CD4-positive, alpha-beta memory T cell (primary cell): ENCODE results near the gene BSCL2. TPM values are rescaled to one million over a fixed set of nuclear protein-coding genes. Genes with fewer than 3 reads are reported as not detected.
A peak's percentile ranks its signal among the peaks of the same experiment; 100 is the strongest.

Experiments
- CTCF ChIA-PET: fragments of 350-600 bp; sonication (Branson Sonifier 250); formaldehyde crosslinking; loops from one replicate; lab custom pipeline; 2021; ENCODE audit warnings: inconsistent platforms; ENCODE audit not compliant: partially characterized antibody; lab: Charles Lee
- POLR2A ChIA-PET: fragments of 350-600 bp; sonication (Branson Sonifier 250); formaldehyde crosslinking; loops from one replicate; lab custom pipeline; 2021; ENCODE audit not compliant: partially characterized antibody; lab: Charles Lee
- DNase-seq, 5 donors: peaks; one replicate each; pipeline versions ENCODE4 v3.0.0 to v3.0.0-alpha.2; 2020 to 2022; ENCODE audit warnings: mixed read lengths in 1 of 5
- H3K27ac ChIP-seq: one replicate; pipeline ENCODE4 v1.7.0; 2013; ENCODE audit warnings: low read depth, low read length
- H3K27me3 ChIP-seq: 2 replicates; pipeline ENCODE4 v1.7.0; 2013; ENCODE audit warnings: mild to moderate bottlenecking, low read length, moderate library complexity; ENCODE audit not compliant: insufficient read depth
- H3K36me3 ChIP-seq: 2 replicates; pipeline ENCODE4 v1.7.0; 2013; ENCODE audit warnings: mild to moderate bottlenecking, low read length, moderate library complexity; ENCODE audit not compliant: insufficient read depth
- H3K4me1 ChIP-seq: 2 replicates; pipeline ENCODE4 v1.7.0; 2013; ENCODE audit warnings: mild to moderate bottlenecking, low read length, moderate library complexity; ENCODE audit not compliant: insufficient read depth
- H3K4me3 ChIP-seq, 2 donors: one replicate each; pipeline ENCODE4 v1.7.0; 2013; ENCODE audit warnings: low read length in 2 of 2, mild to moderate bottlenecking in 1 of 2
- H3K9me3 ChIP-seq, 2 donors: one replicate each; pipeline ENCODE4 v1.7.0; 2013; ENCODE audit warnings: low read length in 2 of 2, control low read depth in 1 of 2; ENCODE audit not compliant: control insufficient read depth in 1 of 2
- H3K27ac Mint-ChIP-seq, 7 donors: one replicate each; pipeline ENCODE4 v1.8.0; 2020 to 2021; ENCODE audit warnings: mixed read lengths in 7 of 7, mild to moderate bottlenecking in 6 of 7, inconsistent platforms in 3 of 7, moderate library complexity in 3 of 7
- H3K27me3 Mint-ChIP-seq, 2 donors: one replicate each; pipeline ENCODE4 v1.8.0; 2020 to 2021; ENCODE audit warnings: mixed read lengths in 2 of 2
- H3K36me3 Mint-ChIP-seq, 2 donors: one replicate each; pipeline ENCODE4 v1.8.0; 2020 to 2021; ENCODE audit warnings: mixed read lengths in 2 of 2, inconsistent platforms in 1 of 2, mild to moderate bottlenecking in 1 of 2
- H3K4me1 Mint-ChIP-seq, 4 donors: one replicate each; pipeline ENCODE4 v1.8.0; 2020 to 2021; ENCODE audit warnings: mixed read lengths in 4 of 4, mild to moderate bottlenecking in 1 of 4
- H3K4me3 Mint-ChIP-seq, 8 donors: one replicate each; pipeline ENCODE4 v1.8.0; 2020 to 2021; ENCODE audit warnings: mixed read lengths in 8 of 8, mild to moderate bottlenecking in 7 of 8, moderate library complexity in 6 of 8, inconsistent platforms in 3 of 8
- H3K9me3 Mint-ChIP-seq, 8 donors: one replicate each; pipeline ENCODE4 v1.8.0; 2020 to 2021; ENCODE audit warnings: mixed read lengths in 8 of 8, mild to moderate bottlenecking in 5 of 8, inconsistent platforms in 3 of 8, moderate library complexity in 1 of 8
- intact Hi-C: fragments of 100-400 bp; cut with micrococcal nuclease; formaldehyde crosslinking; loops from one replicate; pipeline ENCODE4 v1.15.1; 2023
- polyA plus RNA-seq, 2 donors: library from polyadenylated mRNA; unstranded; fragments of 300-500 nt; fragmentation: Illumina TruSeq; gene quantifications; one replicate each; pipeline ENCODE4 v1.2.3, GENCODE V29; 2021
- total RNA-seq, 2 experiments: library from RNA; stranded (reverse); gene quantifications; one replicate each; pipeline ENCODE4 v1.2.3, GENCODE V29; 2021

Gene BSCL2
- total and polyA plus RNA-seq, 4 experiments from 2014 or later: 34.5 to 51.7 (median 42.8) TPM

GRCh38 chr11:62712861-62713260, 5.6 kb upstream of the BSCL2 start:
- DNase-seq: no peak

GRCh38 chr11:62712276-62712812, 5.1 kb upstream of the BSCL2 start:
- Histone ChIP-seq H3K9me3 (no peaks in the 10 kb centered on the region), H3K27me3 (no peaks in the 10 kb centered on the region), H3K36me3 (peaks cover 46% of the 10 kb centered on the region), H3K4me3 (no peak overlapping the region), H3K4me1 (peaks cover 55% of the 10 kb centered on the region), H3K27ac (peak overlapping the region; percentile 23)
- DNase-seq: no peak
- ChIA-PET POLR2A (interaction anchor here (0.6 to 14.3 kb wide), 6 partner anchors 11 to 143 kb away, joined by 3 to 283 read pairs (median 4); partner anchors contain the start of genes HNRNPUL2, LBHD1, TAF6L and TTC9C), CTCF (interaction anchor here (1.0 to 1.5 kb wide), 2 partner anchors 15 to 48 kb away, joined by 3 read pairs; partner anchors contain the start of genes C11orf98 and HNRNPUL2)
- Mint-ChIP-seq H3K4me1 (peaks cover 28 to 67% (median 50%) of the 10 kb centered on the region in 4 donors), H3K27me3 (no peaks in the 10 kb centered on the region), H3K36me3 (peaks cover 36 to 72% of the 10 kb centered on the region in 2 donors), H3K9me3 (no peaks in the 10 kb centered on the region), H3K27ac (peak overlapping the region; percentile 60 to 89 (median 78)), H3K4me3 (peak overlapping the region in 4 of 8 donors; percentile 13 to 71 (median 16))
- intact Hi-C loops: no loop called here

More at GRCh38 chr11:62712861-62713260, 5.6 kb upstream of the BSCL2 start:
- H3K9me3 ChIP-seq: no peaks in the 10 kb centered on the region
- H3K4me3 ChIP-seq: no peak overlapping the region
- intact Hi-C loops: no loop called here
- peaks cover 51% of the 10 kb centered on the region for H3K36me3 ChIP-seq
- Mint-ChIP-seq H3K36me3 (peaks cover 38 to 77% of the 10 kb centered on the region in 2 donors), H3K4me3 (peak overlapping the region in 2 of 8 donors; percentile 13 to 71), H3K27me3 (no peaks in the 10 kb centered on the region), H3K27ac (peak overlapping the region; percentile 60 to 84 (median 73)), H3K4me1 (peaks cover 28 to 66% (median 49%) of the 10 kb centered on the region in 4 donors), H3K9me3 (no peaks in the 10 kb centered on the region)
- ChIA-PET POLR2A (interaction anchor here (1.0 to 14.3 kb wide), 2 partner anchors 11 to 55 kb away, joined by 3 to 283 read pairs; partner anchors contain the start of genes HNRNPUL2 and TTC9C), CTCF (interaction anchor here (1.0 kb wide), 1 partner anchor 48 kb away, joined by 3 read pairs; the partner anchor contains the start of gene C11orf98)
- peak overlapping the region; percentile 23 for H3K27ac ChIP-seq
- H3K27me3 ChIP-seq: no peaks in the 10 kb centered on the region
- H3K4me1 ChIP-seq: peaks cover 50% of the 10 kb centered on the region

DNA sequence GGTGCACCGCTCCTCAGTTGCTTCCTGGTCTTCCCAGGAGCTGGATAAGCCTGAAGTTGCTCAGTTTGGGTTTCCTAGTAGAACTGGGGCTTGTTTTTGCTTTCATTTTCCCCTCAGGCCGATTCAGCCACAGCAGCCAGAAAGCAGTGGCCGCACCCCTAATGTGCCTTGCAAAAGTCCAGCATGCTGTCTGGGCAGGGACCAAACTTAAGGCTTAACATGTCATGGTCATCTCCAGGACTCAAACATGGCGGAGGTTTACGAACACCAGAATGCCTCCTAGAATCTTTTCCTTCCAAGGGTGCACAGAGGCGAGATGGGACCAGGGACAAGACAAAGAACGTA, 2.7 kb upstream of the BSCL2 start:
- POLR2A ChIA-PET: interaction anchor here (0.6 to 14.3 kb wide), 31 partner anchors 12 to 307 kb away, joined by 3 to 283 read pairs (median 11); partner anchors contain the start of genes B3GAT3, C11orf98, CSKMT and EEF1G
- intact Hi-C loops: no loop called here
- DNase-seq: no peak
- Histone ChIP-seq H3K27me3 (no peaks in the 10 kb centered on the region), H3K4me1 (peaks cover 75% of the 10 kb centered on the region), H3K36me3 (peaks cover 23% of the 10 kb centered on the region), H3K9me3 (no peaks in the 10 kb centered on the region), H3K27ac (peak overlapping the region; percentile 97), H3K4me3 (peak overlapping the region; percentile 77 to 80)
- CTCF ChIA-PET: interaction anchor here (0.6 to 3.0 kb wide), 8 partner anchors 12 to 285 kb away, joined by 3 to 11 read pairs (median 3); partner anchors contain the start of genes SLC3A2, TAF6L, TMEM179B and TTC9C
- peaks cover 35 to 78% (median 54%) of the 10 kb centered on the region in 4 donors for H3K4me1 Mint-ChIP-seq
- peak overlapping the region; percentile 93 to 99 (median 99) for H3K27ac Mint-ChIP-seq
- H3K27me3 Mint-ChIP-seq: no peaks in the 10 kb centered on the region
- H3K9me3 Mint-ChIP-seq: no peaks in the 10 kb centered on the region
- H3K36me3 Mint-ChIP-seq: peaks cover 16 to 51% of the 10 kb centered on the region in 2 donors
- H3K4me3 Mint-ChIP-seq: peak overlapping the region; percentile 90 to 98 (median 94)

GRCh38 chr11:62709247-62710000, 2.2 kb upstream of the BSCL2 start:
- Histone ChIP-seq H3K4me1 (peaks cover 72% of the 10 kb centered on the region), H3K27ac (peak overlapping the region; percentile 97), H3K4me3 (peak overlapping the region; percentile 77 to 80), H3K27me3 (no peaks in the 10 kb centered on the region), H3K36me3 (peaks cover 19% of the 10 kb centered on the region), H3K9me3 (no peaks in the 10 kb centered on the region)
- ChIA-PET POLR2A (interaction anchor here (0.6 to 14.3 kb wide), 40 partner anchors 8 to 307 kb away, joined by 3 to 283 read pairs (median 6); partner anchors contain the start of genes B3GAT3, C11orf98, CSKMT and EEF1G), CTCF (interaction anchor here (0.6 to 3.0 kb wide), 11 partner anchors 11 to 285 kb away, joined by 3 to 11 read pairs (median 3); partner anchors contain the start of genes C11orf98, CSKMT, HNRNPUL2 and SLC3A2)
- Mint-ChIP-seq H3K27ac (peak overlapping the region; percentile 93 to 99 (median 99)), H3K4me3 (peak overlapping the region; percentile 90 to 98 (median 94)), H3K4me1 (peaks cover 35 to 73% (median 54%) of the 10 kb centered on the region in 4 donors), H3K9me3 (no peaks in the 10 kb centered on the region), H3K27me3 (no peaks in the 10 kb centered on the region), H3K36me3 (peaks cover 13 to 47% of the 10 kb centered on the region in 2 donors)
- peak; percentile 97 to 99 (median 97) for DNase-seq
- intact Hi-C loops: loop anchor here (1.0 to 2.0 kb wide), 11 partner anchors 18 to 147 kb away; partner anchors contain the start of genes C11orf98, CSKMT, GANAB and HNRNPUL2

GRCh38 chr11:62708793-62709192, 1.6 kb upstream of the BSCL2 start:
- peak overlapping the region; percentile 93 to 99 (median 99) for H3K27ac Mint-ChIP-seq
- POLR2A ChIA-PET: interaction anchor here (0.7 to 14.3 kb wide), 39 partner anchors 8 to 306 kb away, joined by 3 to 283 read pairs (median 7); partner anchors contain the start of genes B3GAT3, C11orf98, CSKMT and EEF1G
- DNase-seq: peak in 1 of 5 donors; percentile 58
- H3K27me3 Mint-ChIP-seq: no peaks in the 10 kb centered on the region
- intact Hi-C loops: loop anchor here (1.0 to 2.0 kb wide), 11 partner anchors 19 to 148 kb away; partner anchors contain the start of genes C11orf98, CSKMT, GANAB and HNRNPUL2
- peaks cover 33 to 68% (median 52%) of the 10 kb centered on the region in 4 donors for H3K4me1 Mint-ChIP-seq
- Histone ChIP-seq H3K36me3 (peaks cover 14% of the 10 kb centered on the region), H3K27me3 (no peaks in the 10 kb centered on the region), H3K4me3 (peak overlapping the region; percentile 70 to 77), H3K9me3 (no peaks in the 10 kb centered on the region), H3K4me1 (peaks cover 67% of the 10 kb centered on the region), H3K27ac (peak overlapping the region; percentile 97)
- H3K4me3 Mint-ChIP-seq: peak overlapping the region; percentile 90 to 98 (median 94)
- peaks cover 9 to 41% of the 10 kb centered on the region in 2 donors for H3K36me3 Mint-ChIP-seq
- no peaks in the 10 kb centered on the region for H3K9me3 Mint-ChIP-seq
- CTCF ChIA-PET: interaction anchor here (0.6 to 3.0 kb wide), 6 partner anchors 15 to 284 kb away, joined by 3 to 11 read pairs (median 4); partner anchors contain the start of genes C11orf98, CSKMT, HNRNPUL2 and SLC3A2

GRCh38 chr11:62708392-62708791, 1.2 kb upstream of the BSCL2 start:
- H3K4me1 Mint-ChIP-seq: peaks cover 30 to 64% (median 49%) of the 10 kb centered on the region in 4 donors

More at GRCh38 chr11:62708392-62708791, 1.2 kb upstream of the BSCL2 start:
- Histone ChIP-seq H3K4me1 (peaks cover 63% of the 10 kb centered on the region), H3K27ac (peak overlapping the region; percentile 97), H3K36me3 (peaks cover 10% of the 10 kb centered on the region), H3K9me3 (no peaks in the 10 kb centered on the region), H3K4me3 (peak overlapping the region; percentile 70 to 77), H3K27me3 (no peaks in the 10 kb centered on the region)
- Mint-ChIP-seq H3K4me3 (peak overlapping the region; percentile 90 to 98 (median 94)), H3K27ac (peak overlapping the region; percentile 93 to 99 (median 99)), H3K9me3 (no peaks in the 10 kb centered on the region), H3K27me3 (no peaks in the 10 kb centered on the region), H3K36me3 (peaks cover 5 to 37% of the 10 kb centered on the region in 2 donors)
- ChIA-PET CTCF (interaction anchor here (0.9 to 1.7 kb wide), 3 partner anchors 19 to 284 kb away, joined by 3 to 4 read pairs (median 4); partner anchors contain the start of genes C11orf98, CSKMT and HNRNPUL2), POLR2A (interaction anchor here (0.9 to 14.3 kb wide), 33 partner anchors 7 to 173 kb away, joined by 3 to 283 read pairs (median 11); partner anchors contain the start of genes B3GAT3, C11orf98, CSKMT and EML3)
- no peak for DNase-seq
- intact Hi-C loops: loop anchor here (2.0 kb wide), 2 partner anchors 124 to 132 kb away; partner anchors contain the start of genes STX5 and TEX54
